Hematopoietic multipotent progenitor cell (in vitro differentiated cells): Measurements from ENCODE around the gene CZIB. TPM values are rescaled to one million over a fixed set of nuclear protein-coding genes. Genes with fewer than 3 reads are reported as not detected.

Experiments
- DNase-seq, 3 donors: peaks; one replicate each; pipeline ENCODE4 v3.0.0-alpha.2; 2011 to 2015; ENCODE audit warnings: low read depth in 2 of 3, low spot score in 2 of 3
- total RNA-seq: library from RNA; depleted of rRNA; stranded (reverse); fragments of >200 nt; gene quantifications from one replicate; pipeline ENCODE4 v1.2.3, GENCODE V29; 2012

CZIB gene
- total RNA-seq = 29.9 TPM

DNA sequence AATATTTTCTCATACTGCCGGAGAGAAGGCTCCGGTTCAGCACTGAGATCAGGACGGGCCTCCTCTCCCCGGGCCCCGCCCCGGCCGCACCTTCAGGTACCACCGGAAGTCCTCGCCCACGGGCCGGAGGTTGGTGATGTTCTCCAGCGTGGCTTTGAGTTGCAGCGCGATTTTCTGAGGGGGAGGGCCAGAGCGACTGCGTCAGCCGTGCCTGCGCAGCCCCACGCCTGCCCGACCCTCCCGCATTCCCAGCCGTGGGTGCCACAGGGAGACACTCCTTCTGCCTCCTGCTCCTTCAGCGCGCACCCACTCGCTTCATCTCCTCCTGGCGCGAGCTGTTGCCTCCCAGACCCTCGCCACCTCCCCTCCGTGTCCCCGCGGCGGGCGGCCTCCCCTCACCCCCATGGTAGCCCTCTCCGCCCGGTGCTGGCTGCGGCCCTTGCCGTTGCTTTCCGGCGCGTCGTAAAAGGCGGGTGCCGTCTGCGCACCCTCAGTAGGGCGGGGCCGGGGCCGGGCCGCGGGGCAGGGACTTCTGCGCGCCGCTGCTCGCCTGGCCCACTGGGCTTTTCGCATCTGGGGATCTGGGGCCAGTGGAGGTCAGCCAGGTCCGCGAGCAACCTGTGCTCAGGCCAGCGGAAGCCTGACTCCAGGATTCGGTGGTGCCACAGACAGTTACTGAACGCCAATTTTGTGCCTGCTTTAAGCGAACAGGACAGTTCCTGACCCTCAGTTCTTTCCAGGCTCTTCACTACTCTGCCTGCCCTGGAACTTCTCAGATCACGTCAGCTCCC lies at the start of gene CZIB:
Gene CZIB, minus strand, starts transcription at position 464 of the 791 bp plus-strand sequence. Its CDS starts 59 bp downstream, at position 405.
- peak; percentile 84 to 92 (median 90) for DNase-seq

- DNase-seq = no peak
These were observed 49.7 kb upstream of the CZIB start for GRCh38 chr1:53270107-53270506.

GRCh38 chr1:53267761-53268160 lies 47.3 kb upstream of the CZIB start:
- DNase-seq = no peak

GRCh38 chr1:53266038-53266437 lies 45.6 kb upstream of the CZIB start:
- peak in 1 of 3 donors; percentile 22 for DNase-seq

GRCh38 chr1:53265581-53265980 lies 45.1 kb upstream of the CZIB start:
- DNase-seq = no peak

- no peak for DNase-seq
These were observed 43.6 kb upstream of the CZIB start for GRCh38 chr1:53264048-53264447.

GRCh38 chr1:53262000-53262399 lies 41.6 kb upstream of the CZIB start:
- DNase-seq = no peak

- DNase-seq = no peak
These were observed 40.3 kb upstream of the CZIB start for GRCh38 chr1:53260631-53261247.

DNA sequence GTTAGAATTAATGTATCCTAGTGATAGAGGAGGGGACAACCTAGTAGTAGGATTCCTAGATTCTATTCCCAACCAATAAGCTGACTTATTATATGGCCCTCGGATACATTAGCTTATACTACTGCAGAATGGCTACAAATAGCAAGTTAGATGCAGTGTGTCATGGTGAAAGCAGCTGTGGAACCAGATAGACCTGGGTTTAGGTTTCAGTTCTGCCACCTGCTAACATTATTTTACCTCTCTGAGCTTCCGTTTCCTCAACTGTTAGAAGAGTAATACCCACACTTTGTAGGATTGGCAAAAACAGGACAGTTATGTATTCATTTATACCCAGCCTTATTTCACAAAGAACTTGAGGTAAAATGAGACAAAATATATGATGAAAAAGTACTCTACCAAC lies 39.5 kb upstream of the CZIB start:
- no peak for DNase-seq

- DNase-seq = no peak
These were observed 37.8 kb upstream of the CZIB start for GRCh38 chr1:53258216-53258615.

- no peak for DNase-seq
These were observed 37.1 kb upstream of the CZIB start for GRCh38 chr1:53257454-53258081.

DNA sequence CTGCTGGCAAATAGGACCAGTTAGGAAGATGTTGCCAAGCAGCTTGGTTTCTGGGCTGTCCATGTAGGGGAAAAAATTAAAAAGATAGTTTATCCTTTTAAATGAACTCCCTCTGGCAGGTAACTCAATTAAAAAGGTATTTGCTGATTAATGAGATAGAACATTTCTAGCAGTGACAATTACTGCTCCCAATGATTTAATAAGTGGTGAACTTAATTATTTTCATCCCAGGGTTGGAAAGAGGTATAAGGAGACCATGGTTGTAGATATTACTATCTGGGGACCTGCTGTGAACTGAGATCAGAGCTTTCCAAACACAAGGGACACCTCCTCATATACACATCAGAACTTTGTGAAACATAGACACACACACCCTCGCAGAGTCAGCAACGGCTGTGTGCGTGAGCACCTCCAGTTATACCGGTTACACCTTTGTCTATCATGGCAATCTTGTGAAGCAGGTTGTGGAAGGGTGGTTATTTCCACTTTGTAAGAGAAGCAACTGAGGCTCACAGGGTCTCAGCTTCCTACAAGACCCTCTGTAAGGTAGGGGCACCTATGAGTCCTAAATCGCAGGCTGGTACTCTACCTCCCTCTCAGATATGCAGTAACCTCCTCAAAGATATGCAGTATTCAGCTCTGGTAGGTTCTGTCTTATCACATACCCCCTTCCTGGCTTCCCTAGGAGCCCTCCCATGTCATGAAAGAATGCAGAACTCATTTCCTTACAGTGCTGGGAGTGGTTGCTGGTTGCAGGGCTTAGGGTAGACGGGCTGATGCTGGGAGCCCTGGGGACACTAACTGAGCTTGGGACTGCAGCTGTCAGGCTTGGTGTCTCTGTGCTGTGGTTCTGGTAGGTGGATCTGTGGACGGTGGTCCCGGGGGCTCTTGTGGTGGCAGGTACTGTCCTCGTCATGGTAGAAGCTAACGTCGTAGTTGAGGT lies 36.3 kb upstream of the CZIB start:
- no peak for DNase-seq

GRCh38 chr1:53255031-53255430 lies 34.6 kb upstream of the CZIB start:
- no peak for DNase-seq

DNA sequence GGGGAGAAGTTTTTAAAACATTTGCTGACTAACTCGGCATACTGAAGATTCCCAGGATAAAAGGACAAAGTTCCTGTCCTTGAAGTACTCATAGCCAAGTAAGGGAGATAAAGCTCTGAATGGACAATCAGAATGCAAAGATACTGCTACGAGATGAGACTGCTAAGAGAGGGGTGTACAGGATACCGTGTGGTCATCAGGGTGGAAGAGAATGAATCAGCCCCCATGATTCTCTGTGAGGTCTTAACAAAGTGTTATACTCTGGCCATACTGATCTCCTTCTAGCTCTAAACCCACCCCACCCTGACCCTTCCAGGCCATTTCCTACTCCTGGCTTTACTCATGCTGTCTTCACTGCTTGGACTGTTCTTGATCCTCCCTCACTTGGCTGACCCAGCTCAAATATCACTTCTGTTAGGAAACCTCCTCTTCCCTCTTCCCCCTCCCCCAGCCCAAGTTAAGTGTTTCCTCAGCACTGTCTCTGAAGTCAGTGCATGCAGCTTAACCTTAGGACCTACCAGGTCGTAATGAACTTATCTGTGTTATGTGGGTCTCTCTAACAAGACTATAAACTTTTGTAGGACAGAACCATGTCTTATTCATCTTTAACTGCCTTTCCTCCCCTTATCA lies 33.7 kb upstream of the CZIB start:
- DNase-seq = no peak

- no peak for DNase-seq
These were observed 29.9 kb upstream of the CZIB start for GRCh38 chr1:53250325-53250724.

GRCh38 chr1:53249706-53250105 lies 29.3 kb upstream of the CZIB start:
- no peak for DNase-seq

GRCh38 chr1:53246261-53247134 lies 26.1 kb upstream of the CZIB start:
- DNase-seq = no peak

DNA sequence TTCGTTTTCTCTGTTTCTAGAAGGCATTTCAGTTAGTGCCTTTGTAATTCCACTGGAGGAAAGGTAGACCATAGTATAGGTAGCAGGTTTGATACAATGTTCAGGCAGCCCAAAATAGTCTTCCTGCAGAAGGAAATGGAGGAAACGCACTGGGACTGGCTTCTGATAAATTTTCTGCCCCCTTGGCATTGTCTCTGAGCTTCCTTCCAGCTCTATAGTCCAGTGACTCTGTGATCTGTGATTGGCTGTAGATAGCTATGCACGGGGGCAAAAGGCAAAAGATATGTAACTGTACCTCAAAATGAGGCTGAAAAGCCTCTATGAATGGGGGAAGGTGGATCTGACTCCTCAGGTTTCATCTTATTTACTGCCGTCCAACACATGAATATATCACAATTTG lies 23.7 kb upstream of the CZIB start:
- DNase-seq = no peak

DNA sequence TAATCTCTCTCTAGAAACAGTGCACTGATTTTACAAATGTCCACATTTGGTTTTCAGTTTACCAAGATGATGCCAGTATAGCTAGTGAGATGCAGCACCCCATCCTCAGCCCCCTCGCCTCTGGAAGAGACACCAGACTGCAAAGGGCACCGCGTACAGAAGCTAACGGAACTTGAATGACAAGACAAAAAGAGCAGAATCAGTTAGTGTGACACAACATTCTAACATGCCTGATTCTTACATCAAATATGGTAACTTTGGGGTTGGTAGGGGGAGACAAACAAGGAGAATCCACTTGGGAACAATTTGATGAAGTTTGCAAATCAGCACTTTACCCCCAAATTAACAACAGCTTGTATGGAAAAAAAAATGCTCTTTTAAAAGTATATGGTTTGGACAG lies 21.9 kb upstream of the CZIB start:
- DNase-seq = no peak
